SK-N-SH treated with all-trans-retinoic acid at 6 μM for 48 hours (cell line): Measurements from ENCODE around the gene ZNF341.

Experiments
- ATAC-seq: fragments of 200-7000 bp; cut with Tn5 transposase; 3 replicates; pipeline ENCODE4 v1.9.1; 2020; ENCODE audit warnings: mild to moderate bottlenecking, moderate library complexity
- ARNTL ChIP-seq: fragments of 450-650 bp; formaldehyde crosslinking; IDR thresholded peaks from 2 replicates; pipeline ENCODE4 v1.5.0; 2020; ENCODE audit warnings: low read depth, mild to moderate bottlenecking, moderate library complexity, borderline replicate concordance
- BACH2 ChIP-seq: fragments of 250-450 bp; sonication (Bioruptor Pico); IDR thresholded peaks from 2 replicates; pipeline ENCODE4 v1.9.0; 2021; ENCODE audit warnings: mild to moderate bottlenecking, borderline replicate concordance
- CREB5 ChIP-seq: fragments of 250-450 bp; sonication (Bioruptor Pico); IDR thresholded peaks from 2 replicates; pipeline ENCODE4 v1.5.1; 2020; ENCODE audit warnings: low read depth, mild to moderate bottlenecking, moderate library complexity
- GLIS3 ChIP-seq: fragments of 250-450 bp; sonication (Bioruptor Pico); IDR thresholded peaks from 2 replicates; pipeline ENCODE4 v1.5.0; 2020; ENCODE audit warnings: mild to moderate bottlenecking, moderate library complexity
- ISL1 ChIP-seq: fragments of 250-450 bp; sonication (Bioruptor Pico); IDR thresholded peaks from 2 replicates; pipeline ENCODE4 v2.1.2; 2022; ENCODE audit warnings: mild to moderate bottlenecking, moderate library complexity
- OSR1 ChIP-seq: fragments of 250-450 bp; sonication (Bioruptor Pico); IDR thresholded peaks from 2 replicates; pipeline ENCODE4 v1.8.0; 2022; ENCODE audit warnings: moderate library complexity, mild to moderate bottlenecking, inconsistent platforms
- PPARA ChIP-seq: fragments of 250-450 bp; sonication (Bioruptor Pico); IDR thresholded peaks from 2 replicates; pipeline ENCODE4 v1.5.0; 2020; ENCODE audit warnings: mild to moderate bottlenecking, borderline replicate concordance
- RARB ChIP-seq: fragments of 250-450 bp; sonication (Bioruptor Pico); IDR thresholded peaks from 2 replicates; pipeline ENCODE4 v1.8.0; 2021; ENCODE audit warnings: mild to moderate bottlenecking, moderate library complexity
- TCF4 ChIP-seq: fragments of 250-450 bp; sonication (Bioruptor Pico); IDR thresholded peaks from 2 replicates; pipeline ENCODE4 v1.8.0; 2021; ENCODE audit warnings: mild to moderate bottlenecking, moderate library complexity, borderline replicate concordance
- TOX ChIP-seq: fragments of 250-450 bp; sonication (Bioruptor Pico); IDR thresholded peaks from 2 replicates; pipeline ENCODE4 v1.8.0; 2021; ENCODE audit warnings: mild to moderate bottlenecking, moderate library complexity, borderline replicate concordance
- ZC3H10 ChIP-seq: fragments of 250-450 bp; sonication (Bioruptor Pico); IDR thresholded peaks from 2 replicates; pipeline ENCODE4 v1.5.1; 2021; ENCODE audit warnings: mild to moderate bottlenecking, moderate library complexity
- ZFP3 ChIP-seq: fragments of 250-450 bp; sonication (Bioruptor Pico); IDR thresholded peaks from 2 replicates; pipeline ENCODE4 v1.5.0; 2020; ENCODE audit warnings: mild to moderate bottlenecking, moderate library complexity
- ZFP30 ChIP-seq: fragments of 450-650 bp; formaldehyde crosslinking; IDR thresholded peaks from 2 replicates; pipeline ENCODE4 v1.5.0; 2022; ENCODE audit warnings: mild to moderate bottlenecking, moderate library complexity
- ZNF565 ChIP-seq: fragments of 450-650 bp; formaldehyde crosslinking; conservative IDR thresholded peaks from 2 replicates; pipeline ENCODE4 v1.5.0; 2020; ENCODE audit warnings: low read depth, mild to moderate bottlenecking, moderate library complexity
- ZNF70 ChIP-seq: fragments of 450-650 bp; formaldehyde crosslinking; IDR thresholded peaks from 2 replicates; pipeline ENCODE4 v1.5.0; 2020; ENCODE audit warnings: mild to moderate bottlenecking, moderate library complexity
- TF ChIP-seq, protein P1 (sequence below): fragments of 250-450 bp; sonication (Bioruptor Pico); IDR thresholded peaks from 2 replicates; pipeline ENCODE4 v1.8.0; 2020; ENCODE audit warnings: mild to moderate bottlenecking, moderate library complexity, borderline replicate concordance
- TF ChIP-seq, protein P2 (sequence below): fragments of 250-450 bp; sonication (Bioruptor Pico); IDR thresholded peaks from 2 replicates; pipeline ENCODE4 v1.5.1; 2021; ENCODE audit warnings: mild to moderate bottlenecking, moderate library complexity
- TF ChIP-seq, protein P3 (sequence below): fragments of 250-450 bp; sonication (Bioruptor Pico); IDR thresholded peaks from 2 replicates; pipeline ENCODE4 v1.5.0; 2020; ENCODE audit warnings: mild to moderate bottlenecking, moderate library complexity
- TF ChIP-seq, protein P4 (sequence below): fragments of 250-450 bp; sonication (Bioruptor Pico); IDR thresholded peaks from 2 replicates; pipeline ENCODE4 v1.8.0; 2021; ENCODE audit warnings: low read depth, mild to moderate bottlenecking, moderate library complexity, borderline replicate concordance

Gene ZNF341

GRCh38 chr20:33777816-33778215, 46.0 kb downstream of the ZNF341 start:
- no peak for ATAC-seq
- TF ChIP-seq RARB (CRISPR knock-in tag): no peak
- TF ChIP-seq ZFP3: no peak
- no peak for TF ChIP-seq CREB5 (CRISPR knock-in tag)
- no peak for TF ChIP-seq ISL1 (CRISPR knock-in tag)
- TF ChIP-seq BACH2 (CRISPR knock-in tag): no peak
- TF ChIP-seq ZFP30: no peak
- no peak for TF ChIP-seq OSR1 (CRISPR knock-in tag)

- no peak for TF ChIP-seq GLIS3 (CRISPR knock-in tag)
- TF ChIP-seq OSR1 (CRISPR knock-in tag): no peak
- no peak for TF ChIP-seq ZNF565
- TF ChIP-seq, protein P1, sequence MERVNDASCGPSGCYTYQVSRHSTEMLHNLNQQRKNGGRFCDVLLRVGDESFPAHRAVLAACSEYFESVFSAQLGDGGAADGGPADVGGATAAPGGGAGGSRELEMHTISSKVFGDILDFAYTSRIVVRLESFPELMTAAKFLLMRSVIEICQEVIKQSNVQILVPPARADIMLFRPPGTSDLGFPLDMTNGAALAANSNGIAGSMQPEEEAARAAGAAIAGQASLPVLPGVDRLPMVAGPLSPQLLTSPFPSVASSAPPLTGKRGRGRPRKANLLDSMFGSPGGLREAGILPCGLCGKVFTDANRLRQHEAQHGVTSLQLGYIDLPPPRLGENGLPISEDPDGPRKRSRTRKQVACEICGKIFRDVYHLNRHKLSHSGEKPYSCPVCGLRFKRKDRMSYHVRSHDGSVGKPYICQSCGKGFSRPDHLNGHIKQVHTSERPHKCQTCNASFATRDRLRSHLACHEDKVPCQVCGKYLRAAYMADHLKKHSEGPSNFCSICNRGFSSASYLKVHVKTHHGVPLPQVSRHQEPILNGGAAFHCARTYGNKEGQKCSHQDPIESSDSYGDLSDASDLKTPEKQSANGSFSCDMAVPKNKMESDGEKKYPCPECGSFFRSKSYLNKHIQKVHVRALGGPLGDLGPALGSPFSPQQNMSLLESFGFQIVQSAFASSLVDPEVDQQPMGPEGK (CRISPR knock-in tag): no peak
- TF ChIP-seq, protein P2, sequence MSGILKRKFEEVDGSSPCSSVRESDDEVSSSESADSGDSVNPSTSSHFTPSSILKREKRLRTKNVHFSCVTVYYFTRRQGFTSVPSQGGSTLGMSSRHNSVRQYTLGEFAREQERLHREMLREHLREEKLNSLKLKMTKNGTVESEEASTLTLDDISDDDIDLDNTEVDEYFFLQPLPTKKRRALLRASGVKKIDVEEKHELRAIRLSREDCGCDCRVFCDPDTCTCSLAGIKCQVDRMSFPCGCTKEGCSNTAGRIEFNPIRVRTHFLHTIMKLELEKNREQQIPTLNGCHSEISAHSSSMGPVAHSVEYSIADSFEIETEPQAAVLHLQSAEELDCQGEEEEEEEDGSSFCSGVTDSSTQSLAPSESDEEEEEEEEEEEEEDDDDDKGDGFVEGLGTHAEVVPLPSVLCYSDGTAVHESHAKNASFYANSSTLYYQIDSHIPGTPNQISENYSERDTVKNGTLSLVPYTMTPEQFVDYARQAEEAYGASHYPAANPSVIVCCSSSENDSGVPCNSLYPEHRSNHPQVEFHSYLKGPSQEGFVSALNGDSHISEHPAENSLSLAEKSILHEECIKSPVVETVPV (CRISPR knock-in tag): no peak
- TF ChIP-seq ZNF70: no peak
- no peak for TF ChIP-seq BACH2 (CRISPR knock-in tag)
- no peak for TF ChIP-seq TOX (CRISPR knock-in tag)
- TF ChIP-seq, protein P3, sequence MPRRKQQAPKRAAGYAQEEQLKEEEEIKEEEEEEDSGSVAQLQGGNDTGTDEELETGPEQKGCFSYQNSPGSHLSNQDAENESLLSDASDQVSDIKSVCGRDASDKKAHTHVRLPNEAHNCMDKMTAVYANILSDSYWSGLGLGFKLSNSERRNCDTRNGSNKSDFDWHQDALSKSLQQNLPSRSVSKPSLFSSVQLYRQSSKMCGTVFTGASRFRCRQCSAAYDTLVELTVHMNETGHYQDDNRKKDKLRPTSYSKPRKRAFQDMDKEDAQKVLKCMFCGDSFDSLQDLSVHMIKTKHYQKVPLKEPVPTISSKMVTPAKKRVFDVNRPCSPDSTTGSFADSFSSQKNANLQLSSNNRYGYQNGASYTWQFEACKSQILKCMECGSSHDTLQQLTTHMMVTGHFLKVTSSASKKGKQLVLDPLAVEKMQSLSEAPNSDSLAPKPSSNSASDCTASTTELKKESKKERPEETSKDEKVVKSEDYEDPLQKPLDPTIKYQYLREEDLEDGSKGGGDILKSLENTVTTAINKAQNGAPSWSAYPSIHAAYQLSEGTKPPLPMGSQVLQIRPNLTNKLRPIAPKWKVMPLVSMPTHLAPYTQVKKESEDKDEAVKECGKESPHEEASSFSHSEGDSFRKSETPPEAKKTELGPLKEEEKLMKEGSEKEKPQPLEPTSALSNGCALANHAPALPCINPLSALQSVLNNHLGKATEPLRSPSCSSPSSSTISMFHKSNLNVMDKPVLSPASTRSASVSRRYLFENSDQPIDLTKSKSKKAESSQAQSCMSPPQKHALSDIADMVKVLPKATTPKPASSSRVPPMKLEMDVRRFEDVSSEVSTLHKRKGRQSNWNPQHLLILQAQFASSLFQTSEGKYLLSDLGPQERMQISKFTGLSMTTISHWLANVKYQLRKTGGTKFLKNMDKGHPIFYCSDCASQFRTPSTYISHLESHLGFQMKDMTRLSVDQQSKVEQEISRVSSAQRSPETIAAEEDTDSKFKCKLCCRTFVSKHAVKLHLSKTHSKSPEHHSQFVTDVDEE (CRISPR knock-in tag): no peak
- TF ChIP-seq, protein P4, sequence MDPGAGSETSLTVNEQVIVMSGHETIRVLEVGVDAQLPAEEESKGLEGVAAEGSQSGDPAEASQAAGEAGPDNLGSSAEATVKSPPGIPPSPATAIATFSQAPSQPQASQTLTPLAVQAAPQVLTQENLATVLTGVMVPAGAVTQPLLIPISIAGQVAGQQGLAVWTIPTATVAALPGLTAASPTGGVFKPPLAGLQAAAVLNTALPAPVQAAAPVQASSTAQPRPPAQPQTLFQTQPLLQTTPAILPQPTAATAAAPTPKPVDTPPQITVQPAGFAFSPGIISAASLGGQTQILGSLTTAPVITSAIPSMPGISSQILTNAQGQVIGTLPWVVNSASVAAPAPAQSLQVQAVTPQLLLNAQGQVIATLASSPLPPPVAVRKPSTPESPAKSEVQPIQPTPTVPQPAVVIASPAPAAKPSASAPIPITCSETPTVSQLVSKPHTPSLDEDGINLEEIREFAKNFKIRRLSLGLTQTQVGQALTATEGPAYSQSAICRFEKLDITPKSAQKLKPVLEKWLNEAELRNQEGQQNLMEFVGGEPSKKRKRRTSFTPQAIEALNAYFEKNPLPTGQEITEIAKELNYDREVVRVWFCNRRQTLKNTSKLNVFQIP (CRISPR knock-in tag): no peak
- TF ChIP-seq TCF4 (CRISPR knock-in tag): no peak
- TF ChIP-seq ZC3H10 (CRISPR knock-in tag): no peak
- no peak for TF ChIP-seq ARNTL (CRISPR knock-in tag)
- TF ChIP-seq RARB (CRISPR knock-in tag): no peak
- TF ChIP-seq ISL1 (CRISPR knock-in tag): no peak
- no peak for TF ChIP-seq PPARA (CRISPR knock-in tag)
- ATAC-seq: no peak
Observed at GRCh38 chr20:33781133-33781532, 49.3 kb downstream of the ZNF341 start.

DNA sequence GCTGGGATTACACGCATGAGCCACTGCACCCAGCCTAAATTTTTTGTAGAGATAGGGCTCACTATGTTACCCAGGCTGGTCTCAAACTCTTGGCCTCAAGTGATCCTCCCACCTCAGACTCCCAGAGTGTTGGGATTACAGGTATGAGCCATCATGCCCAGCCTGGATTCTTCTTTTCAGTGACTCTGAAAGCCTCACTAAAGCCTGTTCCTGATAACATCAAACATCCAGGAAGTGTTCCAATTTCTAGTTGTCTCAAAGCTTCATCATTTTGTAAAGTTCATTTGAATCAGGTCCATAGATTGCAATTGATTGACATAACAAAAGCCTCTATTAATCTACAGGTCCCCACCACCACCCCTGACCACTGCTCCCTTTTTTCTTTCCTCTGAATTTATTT, 50.1 kb downstream of the ZNF341 start:
- TF ChIP-seq TOX (CRISPR knock-in tag) (no peak), ARNTL (CRISPR knock-in tag) (no peak), RARB (CRISPR knock-in tag) (no peak), ZNF70 (no peak)
- TF ChIP-seq, protein P1 (CRISPR knock-in tag): no peak
- TF ChIP-seq, protein P3 (CRISPR knock-in tag): no peak
- ATAC-seq: no peak
